Measurements from ENCODE around the gene GPR161. TPM values are rescaled to one million over a fixed set of nuclear protein-coding genes. Genes with fewer than 3 reads are reported as not detected.

Gene GPR161
- total and polyA plus RNA-seq, 2 donors (not counting 1 experiment from before 2014, with no cell fraction given): 0.07 to 0.22 TPM

DNA sequence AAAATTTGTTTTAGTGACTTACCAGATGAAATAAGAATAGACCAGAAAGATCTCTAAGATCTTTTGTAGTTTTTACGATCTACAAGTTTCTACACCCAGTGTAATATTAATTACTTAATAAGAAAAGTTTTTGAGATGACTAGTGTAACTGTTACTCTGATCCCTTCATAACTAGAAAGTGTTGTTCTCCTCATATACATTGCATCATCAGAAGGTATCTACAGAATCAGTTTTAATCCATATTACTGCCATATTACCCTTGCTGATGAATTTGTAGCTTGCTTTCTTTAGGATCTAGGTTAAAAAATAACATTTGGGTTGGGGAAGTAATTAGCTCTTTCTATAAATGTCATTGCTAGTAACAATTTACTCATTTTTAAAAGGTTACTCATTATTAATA lies 72.5 kb downstream of the GPR161 start:
- no peak for ATAC-seq (ENCODE audit: low read depth)
- POLR2A ChIA-PET: no interaction called here

DNA sequence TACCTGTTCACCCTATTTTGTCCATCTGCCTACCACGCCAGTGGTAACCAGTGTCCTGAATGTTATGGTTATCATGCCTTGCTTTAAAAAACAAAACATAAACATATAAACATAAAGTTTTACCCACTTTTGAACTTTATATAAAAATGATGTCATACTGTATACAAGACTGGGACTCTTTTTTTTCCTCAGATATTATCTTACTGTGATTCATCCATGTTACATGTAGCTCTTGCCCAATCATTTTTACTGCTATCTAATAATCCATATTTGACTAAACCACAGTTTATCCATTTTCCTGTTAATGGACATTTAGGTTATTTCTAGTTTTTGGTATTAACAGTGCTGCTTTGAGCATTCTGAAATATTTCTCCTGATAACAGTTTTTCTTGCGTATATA lies 78.8 kb downstream of the GPR161 start:
- no CpG with 5 or more reads among the region's 2 CpGs for WGBS (ENCODE audit: insufficient coverage)

More for the DNA sequence above, 72.5 kb downstream of the GPR161 start:
- no peak overlapping the region for H2AFZ ChIP-seq (ENCODE audit: insufficient read depth, low read depth, low read length, poor library complexity, severe bottlenecking)
- no peaks in the 10 kb centered on the region for H3K9me3 ChIP-seq (ENCODE audit: control extremely low read depth in 1 of 3, control insufficient read depth in 2 of 3, insufficient read depth in 1 of 3, low read length in 2 of 3)
- H3K4me2 ChIP-seq (replicated peaks; ENCODE audit: low read depth, low read length, poor library complexity, severe bottlenecking): no peak overlapping the region
- Mint-ChIP-seq H3K4me3 (no peak overlapping the region), H3K9me3 (ENCODE audit: insufficient read depth) (no peaks in the 10 kb centered on the region), H3K27me3 (no peaks in the 10 kb centered on the region), H3K4me1 (no peaks in the 10 kb centered on the region), H3K27ac (no peak overlapping the region)
- no peaks in the 10 kb centered on the region for H3K27me3 ChIP-seq (replicated peaks in 1 of 4; ENCODE audit: control extremely low read depth in 1 of 4, control insufficient read depth in 3 of 4, insufficient read depth in 4 of 4, low read length in 3 of 4)
- H3K4me3 ChIP-seq (ENCODE audit: control extremely low read depth in 1 of 5, extremely low read depth in 1 of 5, insufficient read depth in 1 of 5, low read depth in 2 of 5, low read length in 4 of 5): no peak overlapping the region
- no CpG with 5 or more reads among the region's 1 CpG for WGBS (ENCODE audit: insufficient coverage)
- H3K9ac ChIP-seq (ENCODE audit: low read length): no peak overlapping the region
- DNase-seq: no peak
- CTCF ChIA-PET: interaction anchor here (0.6 to 3.9 kb wide), 2 partner anchors 19 to 1005 kb away, joined by 3 to 18 read pairs; no protein-coding TSS in a partner anchor
- intact Hi-C loops (cut with micrococcal nuclease): no loop called here
- no peaks in the 10 kb centered on the region for H3K79me2 ChIP-seq (ENCODE audit: control insufficient read depth, insufficient read depth, low read length)
- H3K36me3 ChIP-seq (replicated peaks in 1 of 2; ENCODE audit: control extremely low read depth in 1 of 2, control insufficient read depth in 1 of 2, extremely low read depth in 1 of 2, insufficient read depth in 2 of 2, low read length in 1 of 2): peaks cover 7 to 27% of the 10 kb centered on the region in 2 experiments
- no peak overlapping the region for H3K27ac ChIP-seq (ENCODE audit: low read length in 2 of 2)
- H4K20me1 ChIP-seq (ENCODE audit: control insufficient read depth, insufficient read depth, low read length, poor library complexity, severe bottlenecking): no peaks in the 10 kb centered on the region
- no peaks in the 10 kb centered on the region for H3K4me1 ChIP-seq (ENCODE audit: control insufficient read depth in 2 of 2, insufficient read depth in 2 of 2, low read length in 2 of 2)
- TF ChIP-seq CTCF (IDR thresholded peaks at IDR 0.05) (no peak), EZH2 (IDR thresholded peaks at IDR 0.05; ENCODE audit: borderline replicate concordance, insufficient read depth, low read depth, low read length, poor library complexity, severe bottlenecking) (no peak)

More for the DNA sequence above, 78.8 kb downstream of the GPR161 start:
- no peak overlapping the region for H3K4me2 ChIP-seq (replicated peaks; ENCODE audit: low read depth, low read length, poor library complexity, severe bottlenecking)
- no peak overlapping the region for H3K4me3 ChIP-seq (ENCODE audit: control extremely low read depth in 1 of 5, extremely low read depth in 1 of 5, insufficient read depth in 1 of 5, low read depth in 2 of 5, low read length in 4 of 5)
- H3K27me3 ChIP-seq (replicated peaks in 1 of 4; ENCODE audit: control extremely low read depth in 1 of 4, control insufficient read depth in 3 of 4, insufficient read depth in 4 of 4, low read length in 3 of 4): no peaks in the 10 kb centered on the region
- no peaks in the 10 kb centered on the region for H3K9me3 ChIP-seq (ENCODE audit: control extremely low read depth in 1 of 3, control insufficient read depth in 2 of 3, insufficient read depth in 1 of 3, low read length in 2 of 3)
- Mint-ChIP-seq H3K4me1 (peaks cover 4% of the 10 kb centered on the region), H3K27me3 (no peaks in the 10 kb centered on the region), H3K27ac (no peak overlapping the region), H3K9me3 (ENCODE audit: insufficient read depth) (no peaks in the 10 kb centered on the region), H3K4me3 (no peak overlapping the region)
- ChIA-PET CTCF (interaction anchor here (1.2 kb wide), 1 partner anchor 24 kb away, joined by 4 read pairs; no protein-coding TSS in a partner anchor), POLR2A (no interaction called here)
- H3K9ac ChIP-seq (ENCODE audit: low read length): no peak overlapping the region
- DNase-seq: no peak
- no peak overlapping the region for H3K27ac ChIP-seq (ENCODE audit: low read length in 2 of 2)
- no peak for ATAC-seq (ENCODE audit: low read depth)
- no peak overlapping the region for H2AFZ ChIP-seq (ENCODE audit: insufficient read depth, low read depth, low read length, poor library complexity, severe bottlenecking)
- peaks cover 0 to 4% of the 10 kb centered on the region in 2 experiments for H3K36me3 ChIP-seq (replicated peaks in 1 of 2; ENCODE audit: control extremely low read depth in 1 of 2, control insufficient read depth in 1 of 2, extremely low read depth in 1 of 2, insufficient read depth in 2 of 2, low read length in 1 of 2)
- TF ChIP-seq EZH2 (IDR thresholded peaks at IDR 0.05; ENCODE audit: borderline replicate concordance, insufficient read depth, low read depth, low read length, poor library complexity, severe bottlenecking): no peak
- TF ChIP-seq CTCF (IDR thresholded peaks at IDR 0.05): no peak
- no peaks in the 10 kb centered on the region for H3K79me2 ChIP-seq (ENCODE audit: control insufficient read depth, insufficient read depth, low read length)
- peaks cover 7% of the 10 kb centered on the region in 2 donors for H3K4me1 ChIP-seq (ENCODE audit: control insufficient read depth in 2 of 2, insufficient read depth in 2 of 2, low read length in 2 of 2)
- H4K20me1 ChIP-seq (ENCODE audit: control insufficient read depth, insufficient read depth, low read length, poor library complexity, severe bottlenecking): no peaks in the 10 kb centered on the region
- intact Hi-C loops (cut with micrococcal nuclease): no loop called here
